Activated CD8-positive, alpha-beta T cell treated with anti-CD3 and anti-CD28 coated beads for 36 hours (primary cell): ENCODE results near the gene SLAMF7. TPM values are rescaled to one million over a fixed set of nuclear protein-coding genes. Genes with fewer than 3 reads are reported as not detected.
A peak's percentile ranks its signal among the peaks of the same experiment; 100 is the strongest.
"Not testable (repeated sequence)": the region's sequence is repeated elsewhere in the genome, so short reads cannot be mapped to it uniquely, and the experiment has no call there.

ENCODE experiments used
- ATAC-seq: fragments of 200-7000 bp; cut with Tn5 transposase; one replicate; pipeline ENCODE4 v1.10.0; 2021; ENCODE audit warnings: mild to moderate bottlenecking, moderate library complexity
- CTCF ChIA-PET: fragments of 350-600 bp; sonication (Branson Sonifier 250); formaldehyde crosslinking; loops from one replicate; lab custom pipeline; 2021; ENCODE audit warnings: antibody characterized with exemption; lab: Charles Lee
- POLR2A ChIA-PET: fragments of 350-600 bp; sonication (Branson Sonifier 250); formaldehyde crosslinking; loops from one replicate; lab custom pipeline; 2021; ENCODE audit warnings: antibody characterized with exemption; lab: Charles Lee
- DNase-seq: peaks from one replicate; pipeline ENCODE4 v3.0.0-alpha.2; 2020
- H3K27ac Mint-ChIP-seq: one replicate; pipeline ENCODE4 v1.8.0; 2021; ENCODE audit warnings: mild to moderate bottlenecking, mixed read lengths
- H3K27me3 Mint-ChIP-seq: one replicate; pipeline ENCODE4 v1.8.0; 2021; ENCODE audit warnings: mixed read lengths
- H3K36me3 Mint-ChIP-seq: one replicate; pipeline ENCODE4 v1.8.0; 2021; ENCODE audit warnings: low read depth, mixed read lengths
- H3K4me1 Mint-ChIP-seq: one replicate; pipeline ENCODE4 v1.8.0; 2021; ENCODE audit warnings: low read depth, mixed read lengths
- H3K4me3 Mint-ChIP-seq: one replicate; pipeline ENCODE4 v1.8.0; 2021; ENCODE audit warnings: mild to moderate bottlenecking, moderate library complexity, mixed read lengths
- H3K9me3 Mint-ChIP-seq: one replicate; pipeline ENCODE4 v1.8.0; 2021; ENCODE audit warnings: mixed read lengths
- CTCF ChIP-seq: fragments of 200-600 bp; IDR thresholded peaks from one replicate; pipeline ENCODE4 v1.8.0; 2022; ENCODE audit warnings: antibody characterized with exemption, mild to moderate bottlenecking
- intact Hi-C: fragments of 100-400 bp; cut with micrococcal nuclease; formaldehyde crosslinking; loops from one replicate; pipeline ENCODE4 v1.10.0; 2022
- total RNA-seq, 2 experiments: library from RNA; stranded (reverse); gene quantifications; one replicate each; pipeline ENCODE4 v1.2.3, GENCODE V29; 2021

The SLAMF7 gene
- total RNA-seq, 2 experiments from 2014 or later: 90.0 to 93.5 TPM

- ChIA-PET CTCF (interaction anchor here (0.7 to 6.7 kb wide), 12 partner anchors 13 to 445 kb away, joined by 3 to 94 read pairs (median 8); partner anchors contain the start of gene ITLN2), POLR2A (interaction anchor here (0.8 to 3.3 kb wide), 14 partner anchors 9 to 89 kb away, joined by 3 to 21 read pairs (median 4); no protein-coding TSS in a partner anchor)
- H3K36me3 Mint-ChIP-seq: no peaks in the 10 kb centered on the region
- peaks cover 37% of the 10 kb centered on the region for H3K4me1 Mint-ChIP-seq
- ATAC-seq (peak; percentile 37), DNase-seq (peak; percentile 75)
- TF ChIP-seq CTCF: no peak
- intact Hi-C loops: loop anchor here (5.0 kb wide), 1 partner anchor 84 kb away; no protein-coding TSS in a partner anchor
- H3K9me3 Mint-ChIP-seq: no peaks in the 10 kb centered on the region
- no peak within 1 kb of the TSS for H3K4me3 Mint-ChIP-seq
- H3K27me3 Mint-ChIP-seq: no peaks in the 10 kb centered on the region
- H3K27ac Mint-ChIP-seq: no peak within 1 kb of the TSS
Measured at GRCh38 chr1:160711602-160712311, 27.3 kb upstream of the SLAMF7 start, which contains the start of gene CD48. CD48 (minus strand) TSS chr1:160711822; CDS start chr1:160711763, 59 bp downstream.

DNA sequence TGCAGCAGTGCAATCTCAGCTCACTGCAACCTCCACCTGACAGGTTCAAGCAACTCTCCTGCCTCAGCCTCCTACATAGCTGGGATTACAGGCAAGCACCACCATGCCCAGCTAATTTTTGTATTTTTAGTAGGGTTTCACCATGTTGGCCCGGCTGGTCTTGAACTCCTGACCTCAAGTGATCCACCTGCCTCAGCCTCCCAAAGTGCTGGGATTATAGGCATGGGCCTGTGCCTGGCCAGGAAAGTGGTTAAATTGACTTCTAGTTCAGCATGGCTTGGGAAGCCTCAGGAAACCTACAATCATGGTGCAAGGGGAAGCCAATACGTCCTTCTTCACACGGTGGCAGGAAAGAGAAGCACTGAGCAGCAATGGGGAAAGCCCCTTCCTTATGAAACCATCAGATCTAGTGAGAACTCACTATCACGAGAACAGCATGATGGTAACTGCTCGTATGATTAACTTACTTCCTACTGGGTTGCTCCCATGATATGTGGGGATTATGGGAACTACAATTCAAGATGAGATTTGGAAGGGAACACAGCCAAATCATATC is 26.4 kb upstream of the SLAMF7 start:
- H3K9me3 Mint-ChIP-seq, H3K27me3 Mint-ChIP-seq, H3K36me3 Mint-ChIP-seq, H3K4me3 Mint-ChIP-seq, H3K27ac Mint-ChIP-seq: not testable (repeated sequence)
- ATAC-seq (peak; percentile 47), DNase-seq (peak; percentile 68)
- intact Hi-C loops: loop anchor here (5.0 kb wide), 1 partner anchor 85 kb away; no protein-coding TSS in a partner anchor
- H3K4me1 Mint-ChIP-seq: peaks cover 45% of the 10 kb centered on the region
- ChIA-PET CTCF (interaction anchor here (0.7 to 6.7 kb wide), 17 partner anchors 13 to 329 kb away, joined by 3 to 94 read pairs (median 7); partner anchors contain the start of gene ITLN2), POLR2A (interaction anchor here (0.8 to 3.3 kb wide), 11 partner anchors 8 to 86 kb away, joined by 3 to 21 read pairs (median 5); no protein-coding TSS in a partner anchor)

DNA sequence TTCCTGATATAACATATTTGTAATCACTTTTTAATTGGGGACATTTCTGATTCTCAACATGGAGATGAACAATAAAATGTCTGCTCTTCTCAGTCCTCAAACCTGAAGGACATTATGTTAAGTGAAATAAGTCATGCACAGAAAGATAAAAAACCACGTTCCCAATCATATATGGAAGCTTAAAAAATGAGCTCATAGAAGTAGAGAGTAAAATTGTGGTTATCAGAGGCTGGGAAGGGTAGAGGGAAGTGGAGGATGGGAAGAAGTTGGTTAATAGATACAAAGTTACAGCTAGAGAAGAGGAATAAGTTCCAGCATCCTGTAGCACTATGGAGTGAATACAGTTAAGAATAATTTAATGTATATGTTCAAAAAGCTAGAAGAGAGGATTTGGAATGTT is 25.9 kb upstream of the SLAMF7 start:
- no peak overlapping the region for H3K27ac Mint-ChIP-seq
- DNase-seq (no peak), ATAC-seq (no peak)
- ChIA-PET POLR2A (interaction anchor here (1.0 to 3.3 kb wide), 6 partner anchors 10 to 86 kb away, joined by 3 to 21 read pairs (median 4); no protein-coding TSS in a partner anchor), CTCF (interaction anchor here (0.7 to 6.7 kb wide), 12 partner anchors 12 to 241 kb away, joined by 3 to 94 read pairs (median 6); partner anchors contain the start of gene ITLN2)
- no peaks in the 10 kb centered on the region for H3K9me3 Mint-ChIP-seq
- TF ChIP-seq CTCF: no peak
- H3K4me1 Mint-ChIP-seq: peaks cover 49% of the 10 kb centered on the region
- intact Hi-C loops: loop anchor here (5.0 kb wide), 1 partner anchor 86 kb away; no protein-coding TSS in a partner anchor
- H3K36me3 Mint-ChIP-seq: no peaks in the 10 kb centered on the region
- H3K4me3 Mint-ChIP-seq: no peak overlapping the region
- no peaks in the 10 kb centered on the region for H3K27me3 Mint-ChIP-seq

- DNase-seq (peak; percentile 50), ATAC-seq (peak; percentile 60)
- not testable (repeated sequence) for H3K9me3 Mint-ChIP-seq, H3K27me3 Mint-ChIP-seq, H3K36me3 Mint-ChIP-seq
- peak overlapping the region; percentile 37 for H3K27ac Mint-ChIP-seq
- H3K4me1 Mint-ChIP-seq: peaks cover 50% of the 10 kb centered on the region
- ChIA-PET POLR2A (interaction anchor here (0.8 to 1.1 kb wide), 3 partner anchors 25 to 331 kb away, joined by 3 read pairs; partner anchors contain the start of genes SLAMF7 and USF1), CTCF (interaction anchor here (0.8 to 6.7 kb wide), 19 partner anchors 10 to 239 kb away, joined by 3 to 94 read pairs (median 3); partner anchors contain the start of gene SLAMF7)
- peak overlapping the region; percentile 8 for H3K4me3 Mint-ChIP-seq
- intact Hi-C loops: loop anchor here (5.0 kb wide), 1 partner anchor 87 kb away; no protein-coding TSS in a partner anchor
Measured at GRCh38 chr1:160714034-160714648, 24.9 kb upstream of the SLAMF7 start.

DNA sequence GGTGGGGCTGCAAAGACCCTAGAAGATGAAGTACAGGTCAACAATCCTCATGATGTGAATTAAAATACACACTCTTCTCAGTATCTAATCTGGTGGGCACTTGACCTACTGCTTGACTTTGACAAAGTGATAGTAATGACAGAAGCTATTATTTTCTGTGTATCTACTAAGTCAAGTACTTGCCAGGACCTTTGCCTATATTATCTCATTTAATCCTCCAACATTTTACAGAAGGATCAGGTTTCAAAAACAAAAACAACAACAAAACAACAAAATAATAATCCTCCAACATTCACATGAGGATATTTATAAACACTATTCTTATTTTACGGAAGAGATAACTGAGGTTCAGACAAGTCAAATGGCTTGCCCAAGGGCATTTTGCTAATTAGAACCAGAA is 23.0 kb upstream of the SLAMF7 start:
- POLR2A ChIA-PET: interaction anchor here (1.5 to 2.0 kb wide), 2 partner anchors 10 to 12 kb away, joined by 5 to 8 read pairs; no protein-coding TSS in a partner anchor
- H3K9me3 Mint-ChIP-seq: no peaks in the 10 kb centered on the region
- no peak overlapping the region for H3K27ac Mint-ChIP-seq
- no peak for TF ChIP-seq CTCF
- peaks cover 65% of the 10 kb centered on the region for H3K4me1 Mint-ChIP-seq
- CTCF ChIA-PET: interaction anchor here (0.9 to 6.7 kb wide), 12 partner anchors 9 to 382 kb away, joined by 3 to 94 read pairs (median 6); no protein-coding TSS in a partner anchor
- intact Hi-C loops: no loop called here
- H3K36me3 Mint-ChIP-seq: no peaks in the 10 kb centered on the region
- no peak overlapping the region for H3K4me3 Mint-ChIP-seq
- no peak for DNase-seq
- no peaks in the 10 kb centered on the region for H3K27me3 Mint-ChIP-seq
- ATAC-seq: no peak
